H9 (cell line): ENCODE results near the gene SPATA19. TPM values are rescaled to one million over a fixed set of nuclear protein-coding genes. Genes with fewer than 3 reads are reported as not detected.

Experiments
- DNase-seq: peaks from one replicate; pipeline ENCODE4 v3.0.0-alpha.2; 2017
- H2AFZ ChIP-seq: one replicate; pipeline ENCODE4 v1.6.1; 2013; ENCODE audit warnings: mild to moderate bottlenecking, low read length, control low read depth, moderate library complexity
- H2AK5ac ChIP-seq: 2 replicates; pipeline ENCODE4 v1.6.1; 2013; ENCODE audit warnings: low read length, control low read depth, mixed read lengths; ENCODE audit not compliant: insufficient read length
- H2BK120ac ChIP-seq: one replicate; pipeline ENCODE4 v1.6.1; 2013; ENCODE audit warnings: low read depth, mild to moderate bottlenecking, low read length, control low read depth, inconsistent platforms; ENCODE audit not compliant: poor library complexity, severe bottlenecking
- H2BK12ac ChIP-seq: 2 replicates; pipeline ENCODE4 v1.6.1; 2013; ENCODE audit warnings: low read length, control low read depth, mixed read lengths, low read depth; ENCODE audit not compliant: insufficient read length
- H2BK15ac ChIP-seq: 2 replicates; pipeline ENCODE4 v1.6.1; 2013; ENCODE audit warnings: low read depth, low read length, control low read depth
- H2BK20ac ChIP-seq: one replicate; pipeline ENCODE4 v1.6.1; 2013; ENCODE audit warnings: low read depth, mild to moderate bottlenecking, low read length, control low read depth, inconsistent platforms; ENCODE audit not compliant: poor library complexity, severe bottlenecking
- H2BK5ac ChIP-seq: 2 replicates; pipeline ENCODE4 v1.6.1; 2013; ENCODE audit warnings: low read length, control low read depth, mixed read lengths; ENCODE audit not compliant: insufficient read length
- H3K14ac ChIP-seq: 2 replicates; pipeline ENCODE4 v1.6.1; 2013; ENCODE audit warnings: low read length, control low read depth; ENCODE audit not compliant: insufficient read depth
- H3K18ac ChIP-seq: 2 replicates; pipeline ENCODE4 v1.6.1; 2013; ENCODE audit warnings: low read depth, mild to moderate bottlenecking, mixed read lengths, low read length, control low read depth; ENCODE audit not compliant: insufficient read length
- H3K23ac ChIP-seq: 2 replicates; pipeline ENCODE4 v1.6.1; 2013; ENCODE audit warnings: low read length, control low read depth, mixed read lengths, low read depth; ENCODE audit not compliant: insufficient read length
- H3K23me2 ChIP-seq: 2 replicates; pipeline ENCODE4 v1.6.1; 2013; ENCODE audit warnings: low read depth, mild to moderate bottlenecking, mixed read lengths, low read length, control low read depth; ENCODE audit not compliant: insufficient read length, poor library complexity, severe bottlenecking
- H3K27ac ChIP-seq: 2 replicates; pipeline ENCODE4 v1.5.1; 2013; ENCODE audit warnings: low read length, control low read depth, mixed read lengths, low read depth; ENCODE audit not compliant: insufficient read length
- H3K27me3 ChIP-seq: 2 replicates; pipeline ENCODE4 v1.6.1; 2013; ENCODE audit warnings: low read length, control low read depth, inconsistent platforms; ENCODE audit not compliant: insufficient read depth
- H3K4ac ChIP-seq: 2 replicates; pipeline ENCODE4 v1.6.1; 2013; ENCODE audit warnings: low read depth, mild to moderate bottlenecking, control low read depth, inconsistent platforms, low read length, moderate library complexity
- H3K4me1 ChIP-seq: 2 replicates; pipeline ENCODE4 v1.6.1; 2013; ENCODE audit warnings: low read length, control low read depth, inconsistent platforms; ENCODE audit not compliant: insufficient read depth
- H3K4me2 ChIP-seq: 2 replicates; pipeline ENCODE4 v1.6.1; 2013; ENCODE audit warnings: low read length, control low read depth, mixed read lengths; ENCODE audit not compliant: insufficient read length, insufficient read depth
- H3K56ac ChIP-seq: 2 replicates; pipeline ENCODE4 v1.6.1; 2013; ENCODE audit warnings: low read depth, mild to moderate bottlenecking, mixed read lengths, low read length, control low read depth; ENCODE audit not compliant: insufficient read length
- H3K79me1 ChIP-seq: 2 replicates; pipeline ENCODE4 v1.6.1; 2013; ENCODE audit warnings: low read depth, mild to moderate bottlenecking, moderate library complexity, low read length, control low read depth, inconsistent platforms; ENCODE audit not compliant: insufficient read depth, poor library complexity, severe bottlenecking
- H3K79me2 ChIP-seq: 2 replicates; pipeline ENCODE4 v1.6.1; 2013; ENCODE audit warnings: low read length, control low read depth, inconsistent platforms; ENCODE audit not compliant: insufficient read depth
- H3K9ac ChIP-seq: 2 replicates; pipeline ENCODE4 v1.6.1; 2013; ENCODE audit warnings: low read length, control low read depth, mixed read lengths; ENCODE audit not compliant: insufficient read length; ENCODE audit errors: extremely low read depth
- H3K9me3 ChIP-seq: one replicate; pipeline ENCODE4 v1.6.1; 2013; ENCODE audit warnings: low read depth, low read length, inconsistent platforms; ENCODE audit not compliant: control insufficient read depth
- H3T11ph ChIP-seq: one replicate; pipeline ENCODE4 v1.6.1; 2013; ENCODE audit warnings: mild to moderate bottlenecking, low read length, control low read depth, inconsistent platforms
- H4K20me1 ChIP-seq: one replicate; pipeline ENCODE4 v1.6.1; 2013; ENCODE audit not compliant: control insufficient read depth, insufficient read length, insufficient read depth
- H4K5ac ChIP-seq: 2 replicates; pipeline ENCODE4 v1.6.1; 2013; ENCODE audit warnings: low read depth, mild to moderate bottlenecking, mixed read lengths, low read length, control low read depth; ENCODE audit not compliant: insufficient read length
- H4K8ac ChIP-seq: replicated peaks from 2 replicates; pipeline ENCODE4 v1.6.1; 2013; ENCODE audit warnings: low read length, control low read depth, mixed read lengths, low read depth; ENCODE audit not compliant: insufficient read length
- H4K91ac ChIP-seq: 2 replicates; pipeline ENCODE4 v1.6.1; 2013; ENCODE audit warnings: low read depth, mild to moderate bottlenecking, moderate library complexity, mixed read lengths, low read length, control low read depth; ENCODE audit not compliant: insufficient read length
- H3K27ac Mint-ChIP-seq, 3 experiments: 2 replicates in 2 of 3; 3 replicates in 1 of 3; pipeline ENCODE4 v1.8.0; 2020 to 2021; ENCODE audit warnings: mixed read lengths in 3 of 3, mild to moderate bottlenecking in 1 of 3, moderate library complexity in 1 of 3
- H3K27me3 Mint-ChIP-seq: 2 replicates; pipeline ENCODE4 v1.8.0; 2021; ENCODE audit warnings: low read depth, mild to moderate bottlenecking, moderate library complexity, mixed read lengths
- H3K36me3 Mint-ChIP-seq, 3 experiments: 2 replicates in 2 of 3; 3 replicates in 1 of 3; pipeline ENCODE4 v1.8.0; 2020 to 2021; ENCODE audit warnings: low read depth in 3 of 3, mixed read lengths in 3 of 3; ENCODE audit not compliant: insufficient read depth in 1 of 3
- H3K4me1 Mint-ChIP-seq, 2 experiments: 2 replicates each; pipeline ENCODE4 v1.8.0; 2020; ENCODE audit warnings: mixed read lengths in 2 of 2
- H3K4me3 Mint-ChIP-seq, 2 experiments: 2 replicates in 1 of 2; 3 replicates in 1 of 2; pipeline ENCODE4 v1.8.0; 2020 to 2021; ENCODE audit warnings: mild to moderate bottlenecking in 2 of 2, mixed read lengths in 2 of 2, moderate library complexity in 1 of 2
- H3K9me3 Mint-ChIP-seq, 2 experiments: 2 replicates in 1 of 2; 3 replicates in 1 of 2; pipeline ENCODE4 v1.8.0; 2020; ENCODE audit warnings: mild to moderate bottlenecking in 2 of 2, mixed read lengths in 2 of 2, moderate library complexity in 1 of 2
- CTCF ChIP-seq: fragments of 200-600 bp; sonication (generic); conservative IDR thresholded peaks from 3 replicates; pipeline ENCODE4 v1.8.0; 2021; ENCODE audit warnings: antibody characterized with exemption, mild to moderate bottlenecking
- WGBS: extraction: QIAGEN DNeasy Blood & Tissue Kit; methylation state at CpG from one replicate; pipeline ENCODE4 v1.1.7; 2013; ENCODE audit warnings: missing lambda C conversion rate, low lambda C conversion rate, mixed read lengths; ENCODE audit not compliant: insufficient read length; ENCODE audit errors: extremely low coverage; 5-methylcytosine and 5-hydroxymethylcytosine counted together
- total RNA-seq: library from RNA; stranded (reverse); gene quantifications from 2 replicates; pipeline ENCODE4 v1.2.1, GENCODE V29; 2021

Gene SPATA19
- total RNA-seq, 1 experiment from 2014 or later = not detected

GRCh38 chr11:133889188-133889587 is 43.9 kb upstream of the SPATA19 start:
- Histone ChIP-seq H4K5ac (no peak overlapping the region), H2AK5ac (no peak overlapping the region), H3K79me1 (no peaks in the 10 kb centered on the region), H3K14ac (no peak overlapping the region), H4K8ac (no peak overlapping the region), H2AFZ (no peak overlapping the region), H3T11ph (no peak overlapping the region), H3K23me2 (no peaks in the 10 kb centered on the region), H3K4me1 (no peaks in the 10 kb centered on the region), H3K27ac (no peak overlapping the region), H3K9me3 (no peaks in the 10 kb centered on the region), H3K27me3 (no peaks in the 10 kb centered on the region), H3K79me2 (no peaks in the 10 kb centered on the region), H3K56ac (no peak overlapping the region), H3K4ac (no peak overlapping the region), H2BK120ac (no peak overlapping the region), H3K23ac (no peak overlapping the region), H4K91ac (no peak overlapping the region), H3K4me2 (no peak overlapping the region), H3K9ac (no peak overlapping the region), H2BK12ac (no peak overlapping the region), H4K20me1 (no peaks in the 10 kb centered on the region), H2BK20ac (no peak overlapping the region), H2BK5ac (no peak overlapping the region), H2BK15ac (no peak overlapping the region), H3K18ac (no peak overlapping the region)
- no peak for DNase-seq
- Mint-ChIP-seq H3K9me3 (peaks cover 0 to 4% of the 10 kb centered on the region in 2 experiments; a peak in 3 of 5 replicates), H3K27ac (no peak overlapping the region), H3K4me3 (no peak overlapping the region), H3K4me1 (no peaks in the 10 kb centered on the region), H3K27me3 (peaks cover 17% of the 10 kb centered on the region), H3K36me3 (no peaks in the 10 kb centered on the region; a peak in 3 of 7 replicates)
- TF ChIP-seq CTCF = no peak
- no CpG with 5 or more reads among the region's 5 CpGs for WGBS
